Ectodermal cell (in vitro differentiated cells): ENCODE data around the gene ST6GALNAC6.
"Not testable (repeated sequence)": the region's sequence is repeated elsewhere in the genome, so short reads cannot be mapped to it uniquely, and the experiment has no call there.

Experiments used
- H3K27ac ChIP-seq: 2 replicates; pipeline ENCODE4 v1.7.0; 2013; ENCODE audit warnings: mild to moderate bottlenecking, low read depth, low read length; ENCODE audit not compliant: insufficient read depth, poor library complexity, severe bottlenecking
- H3K27me3 ChIP-seq: 2 replicates; pipeline ENCODE4 v1.7.0; 2013; ENCODE audit warnings: mild to moderate bottlenecking, low read length; ENCODE audit not compliant: insufficient read depth, control insufficient read depth, poor library complexity, severe bottlenecking
- H3K36me3 ChIP-seq: one replicate; pipeline ENCODE4 v1.7.0; 2013; ENCODE audit warnings: low read length; ENCODE audit not compliant: control insufficient read depth, insufficient read depth
- H3K4me1 ChIP-seq: one replicate; pipeline ENCODE4 v1.7.0; 2013; ENCODE audit warnings: low read length; ENCODE audit not compliant: control insufficient read depth, insufficient read depth
- H3K4me3 ChIP-seq: 2 replicates; pipeline ENCODE4 v1.7.0; 2013; ENCODE audit warnings: low read depth, low read length, control low read depth; ENCODE audit not compliant: insufficient read depth
- H3K9me3 ChIP-seq: 2 replicates; pipeline ENCODE4 v1.7.0; 2013; ENCODE audit warnings: mild to moderate bottlenecking, low read length, moderate library complexity; ENCODE audit not compliant: control insufficient read depth
- WGBS, 2 experiments: methylation state at CpG; one replicate each; pipeline ENCODE4 v1.1.7; 2013; ENCODE audit warnings: missing lambda C conversion rate in 2 of 2; 5-methylcytosine and 5-hydroxymethylcytosine counted together

The ST6GALNAC6 gene

DNA sequence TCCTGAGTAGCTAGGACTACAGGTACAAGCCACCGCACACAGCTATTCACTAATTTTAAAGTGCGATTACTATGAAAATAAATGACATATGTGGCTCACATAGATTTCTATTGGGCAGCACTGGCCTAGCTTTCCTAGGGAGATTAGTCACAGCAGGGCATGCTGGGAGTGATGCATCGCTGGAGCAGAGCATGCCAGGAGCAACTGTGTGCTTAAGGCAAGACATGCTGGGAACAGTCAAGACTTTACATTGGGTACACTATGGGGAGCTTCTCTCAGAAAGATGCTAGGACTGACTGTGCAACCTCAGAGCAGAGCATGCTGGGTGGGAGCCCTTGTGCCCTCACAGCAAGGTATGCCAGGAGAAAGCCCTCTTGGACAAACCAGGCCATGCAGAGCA lies 9.3 kb downstream of the ST6GALNAC6 start:
- Histone ChIP-seq H3K27me3 (no peaks in the 10 kb centered on the region), H3K4me3 (no peak overlapping the region), H3K9me3 (no peaks in the 10 kb centered on the region), H3K27ac (no peak overlapping the region), H3K4me1 (no peaks in the 10 kb centered on the region), H3K36me3 (peaks cover 56% of the 10 kb centered on the region)
- WGBS, 2 experiments: 91 to 93% methylated on average over 3 of the region's 3 CpGs

DNA sequence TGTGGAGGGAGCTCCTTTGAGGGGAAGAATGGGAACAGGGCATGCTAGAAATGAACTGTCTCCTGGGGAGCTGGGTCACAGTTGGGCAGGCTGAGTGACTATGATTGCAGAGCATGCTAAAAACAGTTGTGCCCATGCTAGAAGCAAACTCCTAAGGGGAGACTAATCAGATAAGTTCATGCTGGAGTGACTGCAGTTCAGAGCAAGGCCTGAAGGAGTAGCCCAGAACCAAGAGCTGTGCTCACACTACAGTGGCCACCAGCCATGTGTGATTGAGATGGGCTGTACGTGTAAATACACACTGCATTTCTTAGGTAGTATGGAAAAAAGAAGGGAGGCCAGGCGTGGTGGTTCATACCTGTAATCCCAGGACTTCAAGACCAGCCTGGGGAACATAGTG lies 11.6 kb downstream of the ST6GALNAC6 start:
- Histone ChIP-seq H3K27ac (no peak overlapping the region), H3K4me3 (no peak overlapping the region), H3K9me3 (no peaks in the 10 kb centered on the region), H3K4me1 (no peaks in the 10 kb centered on the region), H3K36me3 (peaks cover 35% of the 10 kb centered on the region), H3K27me3 (no peaks in the 10 kb centered on the region)
- WGBS, 2 experiments: 81 to 93% methylated on average over 2 of the region's 2 CpGs

DNA sequence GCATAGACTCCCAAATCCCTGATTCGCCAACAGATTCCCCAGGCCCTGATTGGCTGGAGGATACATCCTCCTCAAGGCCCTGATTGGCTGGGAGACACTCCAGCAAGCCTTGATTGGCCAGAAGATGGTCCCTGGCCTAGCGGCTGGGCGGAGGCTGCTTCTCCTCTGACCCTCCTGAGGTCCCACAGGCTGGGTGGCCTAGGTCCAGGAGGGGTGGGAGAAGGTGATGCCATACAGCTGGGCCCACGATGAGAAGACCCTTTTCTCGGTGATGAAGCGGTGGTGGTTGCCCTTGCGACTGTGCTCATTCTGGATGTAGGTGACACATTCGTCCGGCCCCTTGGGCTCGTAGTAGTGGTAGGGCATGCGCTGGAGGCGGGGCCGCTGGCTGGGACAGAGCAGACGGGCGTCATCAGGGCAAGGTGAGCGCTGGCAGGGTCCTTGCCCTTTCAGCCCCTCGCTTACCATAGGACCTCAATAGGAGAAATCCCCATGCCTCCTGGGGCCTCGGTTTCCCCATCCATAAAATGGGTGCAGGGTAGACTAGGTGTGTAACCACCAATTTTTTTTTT lies 12.9 kb downstream of the ST6GALNAC6 start:
- Histone ChIP-seq H3K27ac (no peak overlapping the region), H3K27me3 (no peaks in the 10 kb centered on the region), H3K4me1 (no peaks in the 10 kb centered on the region), H3K36me3 (peaks cover 32% of the 10 kb centered on the region), H3K4me3 (no peak overlapping the region), H3K9me3 (no peaks in the 10 kb centered on the region)
- WGBS, 2 experiments: 96 to 97% methylated on average over 18 of the region's 18 CpGs

DNA sequence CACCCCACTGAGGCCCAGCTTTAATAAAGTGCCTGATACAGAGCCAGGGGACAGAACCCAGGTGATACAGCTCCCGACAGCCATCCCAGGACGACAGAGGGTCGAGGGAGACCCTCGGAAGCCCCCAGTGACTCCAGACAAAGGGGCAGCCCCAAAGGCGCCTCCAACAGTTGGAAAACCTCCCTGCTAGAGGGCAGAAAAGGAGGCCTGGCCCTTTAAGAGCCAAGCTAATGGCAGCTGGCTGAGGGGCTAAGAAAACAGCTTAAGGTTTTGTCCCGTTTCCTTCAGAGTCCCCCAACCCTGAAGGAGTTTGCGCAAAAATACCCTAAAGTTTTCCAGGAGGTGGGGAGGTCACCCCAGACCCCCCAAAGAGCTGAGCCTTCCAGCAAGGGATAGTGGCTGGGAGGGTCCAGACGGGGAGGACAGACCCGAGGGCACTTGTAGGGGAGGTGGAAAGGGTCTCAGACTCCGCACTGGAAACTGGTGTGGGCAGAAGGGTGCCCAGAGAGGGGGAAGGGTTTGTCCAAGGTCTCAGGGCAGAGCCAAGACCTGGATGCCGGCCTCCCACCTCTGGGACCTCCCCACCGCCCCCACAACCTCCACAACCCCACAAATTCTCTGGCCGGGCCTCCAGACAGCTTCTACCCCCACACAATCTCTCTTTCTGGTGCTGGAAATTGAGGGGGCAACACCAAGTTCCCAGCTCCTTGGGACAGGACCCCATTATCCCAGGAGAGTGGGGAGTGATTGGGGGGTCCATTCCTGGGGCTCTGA lies 13.7 kb downstream of the ST6GALNAC6 start:
- WGBS, 2 experiments: 74% methylated on average over 13 of the region's 13 CpGs
- no peaks in the 10 kb centered on the region for H3K27me3 ChIP-seq
- no peak overlapping the region for H3K27ac ChIP-seq
- H3K9me3 ChIP-seq: no peaks in the 10 kb centered on the region
- H3K4me1 ChIP-seq: no peaks in the 10 kb centered on the region
- H3K4me3 ChIP-seq: no peak overlapping the region
- H3K36me3 ChIP-seq: peaks cover 27% of the 10 kb centered on the region

DNA sequence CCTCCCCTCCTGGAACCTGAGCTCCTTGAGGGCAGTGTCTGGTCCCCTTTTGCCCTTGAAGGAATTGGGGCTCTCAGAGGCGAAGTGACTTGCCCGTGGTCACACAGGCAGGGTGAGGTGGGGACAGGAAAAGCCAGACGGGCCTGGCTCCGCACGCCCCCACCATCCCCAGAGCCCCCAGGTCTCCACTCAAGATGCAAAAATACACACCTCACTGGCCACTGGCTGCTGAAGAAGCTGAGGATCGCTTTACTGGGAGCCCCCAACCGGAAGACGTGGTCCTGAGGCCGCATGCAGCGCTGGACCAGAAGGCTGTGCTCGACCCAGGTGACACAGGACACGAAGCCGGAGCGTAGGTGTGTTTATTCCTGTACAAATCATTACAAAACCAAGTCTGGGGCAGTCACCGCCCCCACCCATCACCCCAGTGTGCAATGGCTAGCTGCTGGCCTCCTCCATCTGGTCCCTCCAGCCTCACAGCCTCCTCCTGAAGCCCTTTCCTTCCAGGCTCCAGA lies 14.4 kb downstream of the ST6GALNAC6 start:
- Histone ChIP-seq H3K27me3 (no peaks in the 10 kb centered on the region), H3K27ac (no peak overlapping the region), H3K4me1 (no peaks in the 10 kb centered on the region), H3K36me3 (peaks cover 21% of the 10 kb centered on the region), H3K9me3 (no peaks in the 10 kb centered on the region), H3K4me3 (no peak overlapping the region)
- 91% methylated on average over 15 of the region's 15 CpGs for WGBS, 2 experiments

DNA sequence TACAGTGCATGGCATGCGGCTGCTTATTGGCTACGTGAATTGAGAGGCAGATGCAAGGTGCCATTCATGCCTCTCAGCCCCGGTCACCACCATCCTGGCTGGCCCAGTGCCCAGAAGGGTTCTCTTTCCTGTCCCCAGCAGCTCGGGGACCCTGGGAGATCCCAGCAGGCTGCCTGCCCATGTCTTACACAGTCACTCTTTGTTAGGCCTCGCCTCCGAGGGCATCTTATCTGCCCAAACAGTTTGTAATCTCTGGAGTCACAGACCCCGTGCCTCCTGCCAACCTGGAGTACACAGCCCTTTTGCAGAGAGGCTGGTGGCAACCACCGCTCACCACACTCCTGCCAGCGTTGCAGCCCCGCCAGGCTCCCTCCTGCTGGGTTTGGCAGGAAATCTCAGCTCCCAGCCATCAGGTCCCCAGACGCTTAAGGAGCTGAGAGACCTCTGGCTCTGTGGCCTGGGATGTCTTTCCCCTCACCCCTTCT lies 14.9 kb downstream of the ST6GALNAC6 start:
- H3K4me3 ChIP-seq: no peak overlapping the region
- peaks cover 18% of the 10 kb centered on the region for H3K36me3 ChIP-seq
- no peaks in the 10 kb centered on the region for H3K4me1 ChIP-seq
- no peak overlapping the region for H3K27ac ChIP-seq
- H3K9me3 ChIP-seq: no peaks in the 10 kb centered on the region
- 79 to 82% methylated on average over 11 of the region's 11 CpGs for WGBS, 2 experiments
- no peaks in the 10 kb centered on the region for H3K27me3 ChIP-seq

DNA sequence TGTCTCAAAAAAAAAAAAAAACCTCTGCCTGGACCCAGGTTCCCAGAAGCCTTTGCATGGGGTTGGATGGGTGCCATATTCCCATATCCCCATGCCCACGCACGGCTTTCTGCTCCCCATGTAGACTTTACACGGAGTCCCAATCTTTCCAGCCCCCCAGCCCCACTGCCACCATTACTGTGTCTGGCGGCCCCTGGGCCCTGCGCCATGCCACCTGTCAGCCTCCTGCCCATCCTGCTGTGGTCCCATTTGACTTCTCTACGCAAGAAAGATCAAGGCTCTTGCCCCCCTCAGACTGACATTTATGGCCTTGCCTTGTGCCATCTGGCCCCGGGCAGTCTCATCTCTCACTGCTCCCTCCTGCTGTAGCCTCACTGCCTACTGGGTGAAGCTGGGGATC lies 15.4 kb downstream of the ST6GALNAC6 start:
- Histone ChIP-seq H3K9me3 (no peaks in the 10 kb centered on the region), H3K4me3 (no peak overlapping the region), H3K27ac (no peak overlapping the region), H3K27me3 (no peaks in the 10 kb centered on the region), H3K4me1 (no peaks in the 10 kb centered on the region), H3K36me3 (peaks cover 18% of the 10 kb centered on the region)
- WGBS, 2 experiments: 94 to 96% methylated on average over 7 of the region's 7 CpGs

DNA sequence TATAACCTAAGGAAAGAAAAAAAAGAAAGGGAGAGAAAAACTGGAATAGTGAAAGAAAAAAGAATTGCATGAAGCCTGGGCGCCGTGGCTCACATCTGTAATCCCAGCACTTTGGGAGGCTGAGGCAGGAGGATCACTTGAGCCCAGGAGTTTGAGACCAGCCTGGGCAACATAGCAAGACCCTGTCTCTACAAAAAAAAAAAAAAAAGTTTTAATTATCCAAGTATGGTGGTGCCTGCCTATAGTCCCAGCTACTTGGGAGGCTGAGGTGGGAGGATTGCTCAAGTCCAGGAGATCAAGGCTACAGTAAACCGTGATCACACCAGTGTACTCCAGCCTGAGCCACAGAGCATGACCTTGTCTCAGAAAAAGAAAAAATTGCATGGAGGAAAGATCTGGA lies 17.7 kb downstream of the ST6GALNAC6 start:
- H3K9me3 ChIP-seq, H3K36me3 ChIP-seq, H3K27ac ChIP-seq, H3K27me3 ChIP-seq, H3K4me3 ChIP-seq: not testable (repeated sequence)
- WGBS, 2 experiments: 93 to 95% methylated on average over 3 of the region's 3 CpGs
- peaks cover 12% of the 10 kb centered on the region for H3K4me1 ChIP-seq

DNA sequence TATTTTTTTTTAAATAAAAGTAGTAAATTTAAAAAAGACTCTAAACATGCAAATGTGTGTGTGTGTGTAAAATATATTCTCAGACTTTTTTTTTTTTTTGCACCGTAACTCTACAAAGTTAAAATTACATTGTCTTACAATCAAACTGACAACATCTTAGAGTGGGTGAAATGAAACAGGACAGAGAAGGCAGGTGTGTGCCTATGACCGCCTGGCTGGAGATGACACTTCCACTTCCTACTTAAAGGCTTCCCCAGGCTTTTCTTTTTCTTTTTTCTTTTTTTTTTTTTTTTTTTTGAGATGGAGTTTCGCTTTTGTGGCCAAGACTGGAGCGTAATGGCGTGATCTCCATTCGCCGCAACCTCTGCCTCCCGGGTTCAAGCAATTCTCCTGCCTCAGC lies 19.3 kb downstream of the ST6GALNAC6 start:
- Histone ChIP-seq H3K4me1 (peaks cover 21% of the 10 kb centered on the region), H3K9me3 (no peaks in the 10 kb centered on the region), H3K4me3 (no peak overlapping the region), H3K36me3 (no peaks in the 10 kb centered on the region), H3K27me3 (no peaks in the 10 kb centered on the region), H3K27ac (no peak overlapping the region)
- 70 to 74% methylated on average over 6 to 7 of the region's 8 CpGs for WGBS, 2 experiments

DNA sequence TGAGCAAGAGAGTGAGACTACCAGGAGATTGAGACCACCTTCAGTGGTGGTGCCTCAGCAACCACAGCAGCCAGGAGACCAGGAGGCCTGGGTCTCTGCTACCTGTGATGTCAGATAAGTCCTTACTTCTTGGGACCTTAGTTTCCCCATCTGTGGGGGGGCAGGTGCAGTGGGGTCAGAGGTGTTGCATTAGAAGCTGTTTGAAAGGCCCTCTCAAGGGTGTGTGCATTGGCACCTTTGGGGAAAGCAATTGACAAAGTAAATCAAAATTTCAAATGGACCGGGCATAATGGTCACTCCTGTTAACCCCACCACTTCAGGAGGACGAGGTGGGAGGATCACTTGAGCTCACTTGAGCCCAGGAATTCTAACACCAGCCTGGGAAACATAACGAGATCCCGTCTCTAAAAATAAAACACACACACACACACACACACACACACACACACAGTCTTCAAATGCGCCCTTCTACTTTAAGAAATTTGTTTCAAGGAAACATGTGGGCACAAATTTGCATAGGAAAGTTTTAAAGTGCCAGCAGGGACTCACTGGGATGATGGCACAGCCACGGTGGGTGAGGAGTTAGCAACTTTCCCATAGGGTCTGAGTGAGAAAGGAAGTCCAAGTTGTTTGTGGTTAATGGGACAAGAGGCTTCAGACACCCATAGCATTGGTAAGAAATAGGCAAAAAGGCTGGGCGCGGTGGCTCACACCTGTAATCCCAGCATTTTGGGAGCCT lies 20.6 kb downstream of the ST6GALNAC6 start:
- H3K4me1 ChIP-seq: peaks cover 24% of the 10 kb centered on the region
- H3K27ac ChIP-seq: no peak overlapping the region
- no peaks in the 10 kb centered on the region for H3K9me3 ChIP-seq
- H3K4me3 ChIP-seq: no peak overlapping the region
- no peaks in the 10 kb centered on the region for H3K36me3 ChIP-seq
- WGBS, 2 experiments: 90 to 91% methylated on average over 8 of the region's 8 CpGs
- no peaks in the 10 kb centered on the region for H3K27me3 ChIP-seq
